Motor neuron (in vitro differentiated cells): ENCODE measurements around the gene CAST. TPM values are rescaled to one million over a fixed set of nuclear protein-coding genes. Genes with fewer than 3 reads are reported as not detected.

Experiments
- ATAC-seq, 8 experiments: fragments of 200-7000 bp; cut with Tn5 transposase; replicated peaks in 6 of 8; 2 replicates each; pipeline ENCODE4 v1.8.0; 2021; ENCODE audit warnings: mild to moderate bottlenecking in 8 of 8, moderate library complexity in 8 of 8
- H3K27ac ChIP-seq, 2 donors: fragments of 250-450 bp; sonication (Bioruptor Pico); 2 replicates each; pipeline ENCODE4 v1.9.0; 2021; ENCODE audit warnings: antibody characterized with exemption in 2 of 2, mild to moderate bottlenecking in 2 of 2, moderate library complexity in 1 of 2
- H3K4me1 ChIP-seq, 2 donors: fragments of 250-450 bp; sonication (Bioruptor Pico); replicated peaks in 1 of 2; 2 replicates each; pipeline ENCODE4 v1.6.1; 2021; ENCODE audit warnings: antibody characterized with exemption in 2 of 2, mild to moderate bottlenecking in 2 of 2, moderate library complexity in 1 of 2
- H3K4me3 ChIP-seq, 5 donors: fragments of 250-450 bp; sonication (Bioruptor Pico); 2 replicates each; pipeline ENCODE4 v1.9.0; 2021; ENCODE audit warnings: antibody characterized with exemption in 5 of 5, mild to moderate bottlenecking in 5 of 5, moderate library complexity in 4 of 5
- WGBS, 10 experiments: fragments of 450-650 bp; shearing (Covaris generic); methylation state at CpG; one replicate each; pipeline ENCODE4 v1.0.0; 2022; 5-methylcytosine and 5-hydroxymethylcytosine counted together
- in situ Hi-C, 9 experiments: fragments of 400-800 bp; cut with MboI; loops; one replicate each; pipeline ENCODE4 v1.15.0; 2021; ENCODE audit warnings: low sequenced_read_pairs in 9 of 9, low pct_unique_long_range_greater_than_20kb in 2 of 9; ENCODE audit not compliant: unreplicated experiment in 9 of 9
- total RNA-seq, 8 experiments: library from RNA; unstranded; fragments of 300-600 nt; gene quantifications; 2 replicates each; pipeline versions ENCODE4 v1.2.3 to v1.2.4, GENCODE V29; 2022

The CAST gene
- total RNA-seq, 8 experiments from 2014 or later = 18.3 to 104 (median 41.3) TPM

DNA sequence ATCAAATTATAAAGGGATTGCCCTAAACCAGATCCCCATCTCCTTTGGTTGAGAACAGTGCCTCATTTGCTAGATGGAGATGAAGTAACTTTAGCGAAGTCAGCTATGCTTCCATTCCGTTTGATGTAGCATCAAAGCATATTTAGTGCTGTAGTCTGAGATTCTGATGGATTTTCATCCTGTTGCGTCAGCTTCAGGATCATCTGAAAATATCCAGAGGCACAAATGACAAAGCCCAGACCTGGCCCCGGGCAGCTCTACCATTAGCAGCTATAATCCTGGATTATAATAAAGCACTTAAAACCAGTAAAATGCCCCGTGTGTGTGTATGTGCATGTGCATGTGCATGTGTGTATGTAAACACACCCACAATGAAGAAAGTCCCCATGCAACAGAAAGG lies 100.8 kb downstream of the CAST start:
- in situ Hi-C loops = loop anchor here in 5 of 9 experiments (25.0 kb wide), 1 partner anchor 399 kb away; no protein-coding TSS in a partner anchor
- H3K4me1 ChIP-seq = peaks cover 5 to 10% of the 10 kb centered on the region in 2 donors
- no peak overlapping the region for H3K4me3 ChIP-seq
- H3K27ac ChIP-seq = no peak overlapping the region
- peak in 6 of 8 experiments; percentile 25 to 97 (median 78) for ATAC-seq
- WGBS, 10 experiments = 8 to 100% (median 60%) methylated on average over 1 to 5 of the region's 5 CpGs; no CpG with 5 or more reads in 1 of the 10 experiments

DNA sequence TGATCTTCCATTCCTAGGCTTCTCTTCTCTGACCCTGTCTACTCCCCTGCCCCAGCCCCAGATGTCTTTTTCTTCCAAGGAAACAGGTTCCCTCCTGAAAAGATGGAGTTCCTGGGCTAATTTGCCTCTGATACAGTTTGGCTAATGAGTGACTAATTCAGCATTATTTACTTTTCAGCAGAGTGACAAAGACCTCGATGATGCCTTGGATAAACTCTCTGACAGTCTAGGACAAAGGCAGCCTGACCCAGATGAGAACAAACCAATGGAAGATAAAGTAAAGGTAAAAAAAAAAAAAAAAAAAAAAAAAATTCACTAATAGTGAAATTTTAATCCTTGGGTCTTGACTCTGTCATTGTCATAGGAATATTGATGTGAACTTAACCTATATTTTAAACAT lies 102.9 kb downstream of the CAST start:
- Histone ChIP-seq H3K4me1 (peaks cover 5 to 10% of the 10 kb centered on the region in 2 donors), H3K4me3 (no peak overlapping the region), H3K27ac (no peak overlapping the region)
- ATAC-seq = no peak
- 17 to 100% (median 83%) methylated on average over 1 of the region's 1 CpG; no CpG with 5 or more reads in 1 of the 10 experiments for WGBS, 10 experiments
- in situ Hi-C loops = loop anchor here in 5 of 9 experiments (25.0 kb wide), 1 partner anchor 397 kb away; no protein-coding TSS in a partner anchor

DNA sequence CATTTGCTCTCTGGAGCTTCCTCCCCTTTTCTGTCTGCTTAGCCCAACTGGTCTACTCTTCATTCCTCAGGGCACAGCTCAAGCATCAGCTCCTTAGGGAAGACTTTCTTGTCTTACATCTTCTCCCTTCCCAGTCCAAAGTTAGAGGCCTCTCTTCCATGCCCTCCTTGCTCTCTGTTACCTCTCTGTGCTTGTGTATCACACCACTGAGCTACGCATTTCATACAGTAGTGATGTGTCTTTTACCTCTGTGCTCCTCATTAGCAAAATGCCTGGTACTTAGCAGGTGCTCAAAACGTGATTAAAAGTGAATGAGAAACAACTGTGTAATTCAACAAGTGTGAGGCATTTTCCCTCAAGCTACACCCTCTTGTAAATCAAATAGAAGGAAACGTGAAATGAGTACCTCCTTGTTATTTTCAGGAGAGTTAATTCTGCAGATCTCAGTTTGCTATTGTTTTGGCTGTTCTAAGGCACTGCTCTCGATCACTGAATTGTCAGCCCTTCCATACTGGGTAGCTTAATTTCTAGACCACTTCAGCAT lies 106.6 kb downstream of the CAST start:
- Histone ChIP-seq H3K4me3 (no peak overlapping the region), H3K4me1 (no peaks in the 10 kb centered on the region), H3K27ac (no peak overlapping the region)
- ATAC-seq = no peak
- in situ Hi-C loops = loop anchor here in 5 of 9 experiments (25.0 kb wide), 1 partner anchor 394 kb away; no protein-coding TSS in a partner anchor
- WGBS, 10 experiments = 44 to 100% (median 82%) methylated on average over 1 to 4 of the region's 4 CpGs; no CpG with 5 or more reads in 1 of the 10 experiments

DNA sequence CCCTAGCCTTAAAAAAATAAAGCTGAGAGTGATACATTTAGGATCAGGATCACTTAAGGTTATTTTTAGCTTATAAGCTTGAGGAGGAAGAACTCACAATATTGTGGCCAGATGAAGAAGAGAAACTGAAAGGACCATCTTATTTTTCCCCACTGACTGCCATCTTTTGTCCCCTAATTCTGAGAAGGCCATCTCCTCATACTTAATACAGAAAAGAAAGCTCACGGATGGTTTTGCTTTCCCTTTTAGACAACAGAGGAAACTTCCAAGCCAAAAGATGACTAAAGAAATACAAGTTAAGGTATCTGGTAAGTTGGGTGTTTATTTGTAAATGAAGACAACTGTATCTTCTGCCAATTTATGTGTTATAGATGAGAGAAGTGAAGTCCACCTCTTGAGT lies 109.2 kb downstream of the CAST start:
- ATAC-seq = no peak
- in situ Hi-C loops = loop anchor here in 5 of 9 experiments (25.0 kb wide), 1 partner anchor 391 kb away; no protein-coding TSS in a partner anchor
- H3K4me1 ChIP-seq = no peaks in the 10 kb centered on the region
- H3K4me3 ChIP-seq = no peak overlapping the region
- no peak overlapping the region for H3K27ac ChIP-seq
- 90 to 100% (median 100%) methylated on average over 1 of the region's 1 CpG; no CpG with 5 or more reads in 1 of the 10 experiments for WGBS, 10 experiments

DNA sequence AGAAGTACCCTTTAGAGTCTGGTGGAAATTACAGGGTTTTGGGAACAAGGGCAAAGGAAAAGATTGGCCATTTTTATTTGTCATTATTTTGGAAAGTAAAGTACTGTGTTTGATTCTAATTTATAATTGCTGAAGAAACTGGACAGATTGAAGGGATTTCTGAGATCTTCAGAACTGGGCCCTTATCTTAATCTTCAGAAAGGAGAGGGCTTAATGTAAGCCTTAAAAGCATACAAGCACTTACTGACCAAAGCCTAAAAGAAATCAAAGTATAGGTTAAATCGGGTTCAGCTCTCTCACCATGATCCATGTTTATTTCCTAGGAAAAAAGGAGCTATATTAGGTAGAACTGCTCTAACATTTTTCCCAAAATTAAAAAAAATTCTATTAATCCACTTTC lies 109.9 kb downstream of the CAST start:
- Histone ChIP-seq H3K4me1 (no peaks in the 10 kb centered on the region), H3K27ac (no peak overlapping the region), H3K4me3 (no peak overlapping the region)
- in situ Hi-C loops = loop anchor here in 5 of 9 experiments (25.0 kb wide), 1 partner anchor 390 kb away; no protein-coding TSS in a partner anchor
- WGBS, 10 experiments = 40 to 100% (median 100%) methylated on average over 1 of the region's 1 CpG; no CpG with 5 or more reads in 3 of the 10 experiments
- no peak for ATAC-seq

DNA sequence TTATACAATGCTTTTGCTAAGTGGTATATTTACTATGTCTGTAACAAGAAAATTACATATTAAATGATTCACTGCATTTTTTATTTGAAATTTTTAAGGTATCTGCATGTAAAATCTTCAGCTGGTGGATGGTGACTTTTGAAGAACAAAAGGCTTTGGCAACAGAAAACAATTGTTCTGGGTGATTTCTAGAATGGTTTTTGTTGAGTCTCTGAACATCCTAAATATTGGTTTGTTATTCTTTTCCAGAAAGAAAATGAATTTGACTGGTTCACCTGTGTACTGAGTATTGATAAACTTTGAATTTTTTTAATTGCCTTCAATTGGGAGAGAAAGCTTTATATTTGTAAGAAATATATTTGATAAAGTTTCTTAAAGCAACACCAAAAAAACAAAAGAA lies 110.4 kb downstream of the CAST start:
- ATAC-seq = no peak
- Histone ChIP-seq H3K4me1 (no peaks in the 10 kb centered on the region), H3K27ac (no peak overlapping the region), H3K4me3 (no peak overlapping the region)
- in situ Hi-C loops = loop anchor here in 5 of 9 experiments (25.0 kb wide), 1 partner anchor 390 kb away; no protein-coding TSS in a partner anchor

DNA sequence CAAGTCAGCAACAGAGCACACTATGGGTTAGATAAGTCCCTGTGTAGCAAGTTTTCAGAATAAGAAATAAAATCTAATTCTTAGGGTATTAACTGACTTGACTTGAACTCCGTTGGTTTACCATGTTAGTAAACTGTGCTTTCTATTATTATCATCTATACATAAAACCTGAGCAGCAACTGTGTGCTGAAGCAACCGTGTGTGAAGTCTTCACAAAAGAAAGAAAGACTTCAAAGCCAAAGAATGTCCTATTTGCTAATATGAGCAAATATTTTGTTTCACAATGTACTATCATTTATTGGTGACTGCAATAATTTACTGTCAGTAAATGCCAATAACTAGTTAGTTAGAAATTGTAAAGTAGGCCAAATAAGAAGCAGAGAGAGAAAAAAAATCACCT lies 112.9 kb downstream of the CAST start:
- Histone ChIP-seq H3K4me3 (no peak overlapping the region), H3K27ac (no peak overlapping the region), H3K4me1 (no peaks in the 10 kb centered on the region)
- in situ Hi-C loops = loop anchor here in 1 of 9 experiments (25.0 kb wide), 1 partner anchor 387 kb away; no protein-coding TSS in a partner anchor
- WGBS, 10 experiments = 29 to 100% (median 89%) methylated on average over 1 to 2 of the region's 2 CpGs; no CpG with 5 or more reads in 1 of the 10 experiments
- no peak for ATAC-seq

DNA sequence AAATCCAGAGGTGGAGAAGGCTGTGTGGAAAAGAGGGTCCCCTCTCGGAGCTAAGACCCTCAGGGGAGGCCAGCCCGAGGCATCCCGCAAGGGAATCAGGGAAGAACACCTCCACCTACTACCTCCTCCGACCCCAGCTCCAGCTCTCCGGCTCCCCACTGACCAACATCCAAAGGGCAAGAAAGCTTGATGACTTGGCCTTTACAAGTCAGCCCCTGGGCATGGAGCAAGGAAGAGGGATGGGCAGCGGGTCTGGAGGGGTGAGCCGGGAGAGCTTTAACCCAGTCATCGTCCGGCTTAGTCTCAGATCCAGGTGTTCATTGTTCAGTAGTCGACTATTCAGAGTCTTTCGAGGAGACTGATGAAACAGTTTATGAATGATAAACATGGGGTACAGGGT lies 113.5 kb downstream of the CAST start:
- H3K4me3 ChIP-seq = no peak overlapping the region
- ATAC-seq = no peak
- in situ Hi-C loops = loop anchor here in 1 of 9 experiments (25.0 kb wide), 1 partner anchor 387 kb away; no protein-coding TSS in a partner anchor
- no peaks in the 10 kb centered on the region for H3K4me1 ChIP-seq
- no peak overlapping the region for H3K27ac ChIP-seq
- 88 to 96% (median 92%) methylated on average over 1 to 8 of the region's 11 CpGs; no CpG with 5 or more reads in 4 of the 10 experiments for WGBS, 10 experiments

DNA sequence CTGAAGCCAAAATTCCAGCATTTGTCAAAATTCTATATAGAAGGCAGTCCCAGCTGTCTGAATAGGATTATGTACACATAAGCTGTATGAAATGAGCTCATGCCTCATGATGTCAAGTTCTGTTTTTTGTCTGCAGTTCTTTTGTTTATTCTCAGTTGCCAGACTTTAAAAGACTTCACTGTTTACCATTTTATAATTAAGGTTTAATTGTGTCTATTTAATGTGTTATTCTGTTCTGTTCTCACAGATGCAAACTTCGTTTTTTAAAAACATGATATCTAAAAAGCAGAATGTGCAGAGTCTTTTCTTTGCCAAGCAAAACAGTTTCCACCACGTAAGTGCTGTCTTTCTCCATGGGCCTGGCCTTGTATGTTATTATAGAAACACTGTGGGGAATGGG lies 114.4 kb downstream of the CAST start:
- ATAC-seq = no peak
- Histone ChIP-seq H3K4me1 (no peaks in the 10 kb centered on the region), H3K4me3 (no peak overlapping the region), H3K27ac (no peak overlapping the region)
- in situ Hi-C loops = loop anchor here in 1 of 9 experiments (25.0 kb wide), 1 partner anchor 386 kb away; no protein-coding TSS in a partner anchor
- WGBS, 10 experiments = 67 to 96% (median 82%) methylated on average over 1 to 2 of the region's 2 CpGs

DNA sequence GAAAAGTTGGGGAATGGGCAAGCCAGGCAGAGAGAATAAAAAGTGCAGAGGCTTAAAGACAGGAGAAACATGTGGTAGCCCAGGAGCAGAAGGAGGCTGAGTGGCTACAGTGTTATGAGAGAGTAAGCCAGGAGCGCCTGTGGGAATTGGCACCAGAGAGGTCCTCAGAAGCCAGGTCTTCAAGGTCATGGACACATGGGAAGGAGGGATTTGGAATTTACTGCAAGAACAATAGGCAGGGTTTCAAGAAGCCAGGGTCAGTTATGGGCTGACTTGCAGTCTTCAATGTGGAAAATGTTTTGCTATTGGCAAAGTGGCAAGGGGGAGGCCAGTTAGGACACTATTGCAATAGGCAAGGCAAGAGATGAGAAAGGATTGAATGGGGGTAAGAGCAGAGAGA lies 116.2 kb downstream of the CAST start:
- H3K4me1 ChIP-seq = no peaks in the 10 kb centered on the region
- 83 to 100% methylated on average over 1 of the region's 1 CpG; no CpG with 5 or more reads in 8 of the 10 experiments for WGBS, 10 experiments
- ATAC-seq = no peak

DNA sequence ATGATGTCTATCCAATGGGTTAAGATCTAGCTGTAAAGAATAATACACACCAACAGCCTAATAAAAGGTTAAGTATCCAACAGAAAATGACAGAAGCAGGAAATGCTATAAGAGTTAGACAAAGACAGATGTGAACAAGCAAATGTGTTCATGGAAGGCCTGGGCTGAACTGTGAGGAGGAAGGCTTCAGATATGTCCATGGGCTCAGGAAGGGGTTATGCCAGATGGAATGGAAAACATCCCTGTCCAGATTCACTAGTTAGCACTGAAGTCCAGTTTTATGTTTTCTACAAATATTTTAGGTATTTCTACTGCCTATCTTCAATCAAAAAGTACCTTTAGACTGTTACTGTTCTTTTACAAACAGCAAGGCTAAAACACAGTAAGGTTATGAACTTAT lies 118.5 kb downstream of the CAST start:
- Histone ChIP-seq H3K27ac (no peak overlapping the region), H3K4me3 (no peak overlapping the region), H3K4me1 (no peaks in the 10 kb centered on the region)
- in situ Hi-C loops = loop anchor here in 1 of 9 experiments (25.0 kb wide), 1 partner anchor 382 kb away; no protein-coding TSS in a partner anchor
- peak in 1 of 8 experiments; percentile 21 for ATAC-seq

More for the DNA sequence above, 116.2 kb downstream of the CAST start:
- Histone ChIP-seq H3K4me3 (no peak overlapping the region), H3K27ac (no peak overlapping the region)
- in situ Hi-C loops = loop anchor here in 1 of 9 experiments (25.0 kb wide), 1 partner anchor 384 kb away; no protein-coding TSS in a partner anchor

DNA sequence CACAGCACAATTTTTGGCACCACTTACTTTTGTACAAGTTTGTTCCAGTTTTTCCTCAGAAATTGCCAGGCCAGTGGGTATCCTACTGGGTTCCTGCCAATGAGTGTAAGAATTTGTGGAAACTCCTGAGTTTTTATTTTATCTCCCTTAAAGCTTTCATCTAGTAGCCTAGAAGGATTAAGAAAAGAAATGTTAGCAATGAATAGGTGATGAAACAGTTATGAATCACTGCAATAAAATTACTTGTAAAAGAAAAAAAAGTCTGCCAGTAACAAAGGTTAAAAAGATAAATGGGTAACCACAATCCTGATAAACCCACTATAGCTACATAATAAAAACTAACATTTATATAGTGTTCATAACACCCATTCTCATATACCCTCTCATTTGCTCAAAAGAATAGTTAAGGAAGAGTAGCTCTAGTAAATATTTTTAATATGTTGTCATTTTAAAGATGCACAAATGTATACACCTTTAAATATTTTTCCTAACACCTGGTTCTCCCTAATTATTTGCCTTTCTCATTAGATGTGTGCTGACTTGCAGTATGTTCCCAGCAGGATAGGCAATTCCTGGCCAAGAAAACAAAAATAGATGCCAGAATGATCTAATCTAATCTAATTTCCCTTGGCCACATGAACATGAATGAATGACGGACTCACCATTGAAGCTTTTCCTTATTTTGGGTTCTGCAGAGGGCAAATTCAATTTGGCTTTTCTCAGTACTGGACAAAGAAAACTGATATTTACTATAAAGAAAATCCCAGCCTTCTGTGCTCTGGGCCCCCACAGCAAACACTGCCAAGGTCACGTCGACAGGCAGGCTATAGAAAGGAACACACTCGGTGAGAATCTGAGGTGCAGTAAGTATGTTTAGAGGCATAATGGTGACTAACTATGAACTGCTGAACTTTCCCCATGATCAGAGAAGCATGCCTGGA lies 119.1 kb downstream of the CAST start:
- Histone ChIP-seq H3K4me1 (peaks cover 0 to 6% of the 10 kb centered on the region in 2 donors), H3K27ac (no peak overlapping the region), H3K4me3 (no peak overlapping the region)
- ATAC-seq = peak in 1 of 8 experiments; percentile 13
- WGBS, 10 experiments = 90 to 100% (median 100%) methylated on average over 1 to 3 of the region's 4 CpGs; no CpG with 5 or more reads in 3 of the 10 experiments
- in situ Hi-C loops = loop anchor here in 1 of 9 experiments (25.0 kb wide), 1 partner anchor 381 kb away; no protein-coding TSS in a partner anchor
